NT2/D1 (cell line): ENCODE data around the gene DMGDH.

Experiments
- SUZ12 ChIP-seq: IDR thresholded peaks from 2 replicates; pipeline ENCODE4 v1.6.1; 2011; ENCODE audit not compliant: insufficient read length, insufficient read depth; ENCODE audit errors: extremely low read depth
- YY1 ChIP-seq: IDR thresholded peaks from 2 replicates; pipeline ENCODE4 v1.6.1; 2011; ENCODE audit not compliant: insufficient read length, insufficient read depth
- ZNF274 ChIP-seq: IDR thresholded peaks from 2 replicates; pipeline ENCODE4 v1.6.1; 2011; ENCODE audit warnings: mild to moderate bottlenecking, low read depth, low read length

GRCh38 chr5:79077680-79078365 is 8.3 kb upstream of the DMGDH start:
- TF ChIP-seq ZNF274 (no peak), YY1 (no peak), SUZ12 (no peak)
